ENCODE measurements around the gene IFIT5. TPM values are rescaled to one million over a fixed set of nuclear protein-coding genes. Genes with fewer than 3 reads are reported as not detected.
"Not testable (repeated sequence)": the region's sequence is repeated elsewhere in the genome, so short reads cannot be mapped to it uniquely, and the experiment has no call there.

The IFIT5 gene
- total RNA-seq, 1 experiment from 2014 or later: 10.7 TPM

DNA sequence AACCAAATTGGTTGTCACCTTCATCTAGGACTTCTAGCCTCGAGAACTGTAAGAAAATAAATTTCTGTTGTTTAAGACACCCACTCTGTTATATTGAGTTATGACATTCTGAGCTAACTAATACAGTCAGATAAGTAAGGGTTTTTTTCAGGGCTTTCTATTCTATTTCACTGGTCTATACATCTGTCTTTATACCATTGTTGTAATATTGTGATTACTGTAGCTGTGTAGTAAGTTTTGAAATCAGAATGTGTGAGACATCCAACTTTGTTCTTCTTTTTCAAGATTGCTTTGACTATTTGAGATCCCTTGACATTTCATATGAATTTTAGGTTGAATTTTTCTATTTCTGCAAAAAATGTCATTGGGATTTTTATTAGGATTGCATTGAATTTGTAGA lies 14.4 kb upstream of the IFIT5 start:
- Histone ChIP-seq H3K4me1 (ENCODE audit: insufficient read depth, low read length) (no peaks in the 10 kb centered on the region), H2AFZ (ENCODE audit: low read length) (no peak overlapping the region), H3K79me2 (ENCODE audit: low read length) (peaks cover 10% of the 10 kb centered on the region), H3K9ac (ENCODE audit: low read length) (no peak overlapping the region), H3K4me2 (ENCODE audit: low read length) (no peak overlapping the region), H3K4me3 (ENCODE audit: low read length) (no peak overlapping the region), H3K9me2 (replicated peaks; ENCODE audit: low read length) (no peaks in the 10 kb centered on the region), H3K27me3 (ENCODE audit: low read length) (no peaks in the 10 kb centered on the region), H4K20me1 (ENCODE audit: low read length) (no peaks in the 10 kb centered on the region), H3K9me3 (ENCODE audit: low read length) (no peaks in the 10 kb centered on the region), H3K36me3 (ENCODE audit: low read depth, low read length) (no peaks in the 10 kb centered on the region), H3K27ac (ENCODE audit: low read length) (no peak overlapping the region), H3F3A (ENCODE audit: low read length, unreplicated experiment) (no peaks in the 10 kb centered on the region)
- DNase-seq: no peak
- CTCF ChIA-PET: interaction anchor here (0.9 kb wide), 1 partner anchor 14 kb away, joined by 3 read pairs; the partner anchor contains the start of gene IFIT5
- TF ChIP-seq EZH2 (IDR thresholded peaks at IDR 0.05; ENCODE audit: low read length, unreplicated experiment) (no peak), EZH2phosphoT487 (IDR thresholded peaks at IDR 0.05; ENCODE audit: borderline replicate concordance, low read length) (no peak)
- TF ChIP-seq, protein P1, sequence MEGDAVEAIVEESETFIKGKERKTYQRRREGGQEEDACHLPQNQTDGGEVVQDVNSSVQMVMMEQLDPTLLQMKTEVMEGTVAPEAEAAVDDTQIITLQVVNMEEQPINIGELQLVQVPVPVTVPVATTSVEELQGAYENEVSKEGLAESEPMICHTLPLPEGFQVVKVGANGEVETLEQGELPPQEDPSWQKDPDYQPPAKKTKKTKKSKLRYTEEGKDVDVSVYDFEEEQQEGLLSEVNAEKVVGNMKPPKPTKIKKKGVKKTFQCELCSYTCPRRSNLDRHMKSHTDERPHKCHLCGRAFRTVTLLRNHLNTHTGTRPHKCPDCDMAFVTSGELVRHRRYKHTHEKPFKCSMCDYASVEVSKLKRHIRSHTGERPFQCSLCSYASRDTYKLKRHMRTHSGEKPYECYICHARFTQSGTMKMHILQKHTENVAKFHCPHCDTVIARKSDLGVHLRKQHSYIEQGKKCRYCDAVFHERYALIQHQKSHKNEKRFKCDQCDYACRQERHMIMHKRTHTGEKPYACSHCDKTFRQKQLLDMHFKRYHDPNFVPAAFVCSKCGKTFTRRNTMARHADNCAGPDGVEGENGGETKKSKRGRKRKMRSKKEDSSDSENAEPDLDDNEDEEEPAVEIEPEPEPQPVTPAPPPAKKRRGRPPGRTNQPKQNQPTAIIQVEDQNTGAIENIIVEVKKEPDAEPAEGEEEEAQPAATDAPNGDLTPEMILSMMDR (conservative IDR thresholded peaks at IDR 0.05; ENCODE audit: low read depth, low read length): no peak
- ATAC-seq: no peak
- POLR2A ChIA-PET (ENCODE audit: unreplicated experiment): no interaction called here
- intact Hi-C loops (cut with micrococcal nuclease): loop anchor here (10.0 kb wide), 1 partner anchor 365 kb away; no protein-coding TSS in a partner anchor
- BruUV-seq (replicated peaks): no TSS peak

DNA sequence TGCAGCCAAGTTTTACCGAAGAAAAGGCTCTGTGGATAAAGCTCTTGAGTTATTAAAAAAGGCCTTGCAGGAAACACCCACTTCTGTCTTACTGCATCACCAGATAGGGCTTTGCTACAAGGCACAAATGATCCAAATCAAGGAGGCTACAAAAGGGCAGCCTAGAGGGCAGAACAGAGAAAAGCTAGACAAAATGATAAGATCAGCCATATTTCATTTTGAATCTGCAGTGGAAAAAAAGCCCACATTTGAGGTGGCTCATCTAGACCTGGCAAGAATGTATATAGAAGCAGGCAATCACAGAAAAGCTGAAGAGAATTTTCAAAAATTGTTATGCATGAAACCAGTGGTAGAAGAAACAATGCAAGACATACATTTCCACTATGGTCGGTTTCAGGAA lies 11.3 kb upstream of the IFIT5 start:
- no peak for ATAC-seq
- TF ChIP-seq EZH2phosphoT487 (IDR thresholded peaks at IDR 0.05; ENCODE audit: borderline replicate concordance, low read length) (no peak), EZH2 (IDR thresholded peaks at IDR 0.05; ENCODE audit: low read length, unreplicated experiment) (no peak)
- TF ChIP-seq, protein P1 (conservative IDR thresholded peaks at IDR 0.05; ENCODE audit: low read depth, low read length): no peak
- ChIA-PET CTCF (no interaction called here), POLR2A (ENCODE audit: unreplicated experiment) (no interaction called here)
- Histone ChIP-seq H3K9ac (ENCODE audit: low read length) (no peak overlapping the region), H3K9me3 (ENCODE audit: low read length) (no peaks in the 10 kb centered on the region), H3K4me1 (ENCODE audit: insufficient read depth, low read length) (no peaks in the 10 kb centered on the region), H4K20me1 (ENCODE audit: low read length) (no peaks in the 10 kb centered on the region), H3K4me3 (ENCODE audit: low read length) (no peak overlapping the region), H2AFZ (ENCODE audit: low read length) (no peak overlapping the region), H3K36me3 (ENCODE audit: low read depth, low read length) (no peaks in the 10 kb centered on the region), H3K27ac (ENCODE audit: low read length) (no peak overlapping the region), H3K27me3 (ENCODE audit: low read length) (no peaks in the 10 kb centered on the region), H3K9me2 (replicated peaks; ENCODE audit: low read length) (no peaks in the 10 kb centered on the region), H3K4me2 (ENCODE audit: low read length) (no peak overlapping the region), H3F3A (ENCODE audit: low read length, unreplicated experiment) (no peaks in the 10 kb centered on the region), H3K79me2 (ENCODE audit: low read length) (no peaks in the 10 kb centered on the region)
- intact Hi-C loops (cut with micrococcal nuclease): no loop called here
- no TSS peak for BruUV-seq (replicated peaks)
- no peak for DNase-seq

DNA sequence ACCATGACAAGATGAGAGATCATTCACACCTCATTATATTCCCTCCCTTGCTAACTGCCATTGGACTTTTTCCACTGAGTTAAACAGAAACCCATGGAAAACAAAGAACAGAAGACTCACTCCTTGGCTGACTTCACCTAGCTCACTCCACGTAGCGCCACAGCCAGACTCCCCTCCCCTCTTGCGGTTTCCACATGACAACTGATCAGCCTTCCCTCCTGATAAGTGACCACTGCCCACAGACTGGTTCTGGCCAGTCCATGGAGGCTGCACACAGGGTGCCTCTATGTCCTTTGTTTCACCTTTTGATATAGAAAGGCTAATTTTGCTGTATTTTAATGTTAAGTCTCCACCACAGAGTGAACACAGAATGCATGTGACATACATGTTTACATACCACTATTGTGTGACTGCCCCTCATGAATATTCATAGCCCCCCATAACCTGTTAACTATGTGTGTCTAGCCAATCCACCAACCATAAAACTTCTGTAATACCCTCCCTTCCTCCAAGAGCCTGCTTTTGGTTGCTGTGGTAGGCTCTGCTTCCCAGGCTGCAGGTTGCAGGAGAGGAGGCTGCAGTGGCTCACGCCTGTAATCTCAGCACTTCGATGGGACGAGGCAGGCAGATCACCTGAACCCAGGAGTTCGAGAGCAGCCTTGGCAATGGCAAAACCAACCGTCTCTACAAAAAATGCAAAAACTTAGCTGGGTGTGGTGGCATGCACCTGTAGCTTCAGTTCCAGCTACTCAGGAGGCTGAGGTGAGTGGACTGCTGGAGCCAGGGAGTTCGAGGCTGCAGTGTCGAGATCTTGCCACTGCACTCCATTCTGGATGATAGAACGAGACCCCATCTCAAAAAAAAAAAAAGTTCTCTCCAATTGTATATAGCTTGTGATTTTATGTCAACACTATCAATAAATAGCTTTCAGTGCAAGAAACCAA lies 10.0 kb upstream of the IFIT5 start:
- ChIA-PET POLR2A (ENCODE audit: unreplicated experiment) (no interaction called here), CTCF (no interaction called here)
- no peaks in the 10 kb centered on the region for H3K9me3 ChIP-seq (ENCODE audit: low read length)
- no peaks in the 10 kb centered on the region for H3K36me3 ChIP-seq (ENCODE audit: low read depth, low read length)
- TF ChIP-seq, protein P1 (conservative IDR thresholded peaks at IDR 0.05; ENCODE audit: low read depth, low read length): no peak
- TF ChIP-seq EZH2 (IDR thresholded peaks at IDR 0.05; ENCODE audit: low read length, unreplicated experiment): no peak
- TF ChIP-seq EZH2phosphoT487 (IDR thresholded peaks at IDR 0.05; ENCODE audit: borderline replicate concordance, low read length): no peak
- H3F3A ChIP-seq (ENCODE audit: low read length, unreplicated experiment): no peaks in the 10 kb centered on the region
- H4K20me1 ChIP-seq (ENCODE audit: low read length): no peaks in the 10 kb centered on the region
- no TSS peak for BruUV-seq (replicated peaks)
- H3K9me2 ChIP-seq (replicated peaks; ENCODE audit: low read length): no peaks in the 10 kb centered on the region
- intact Hi-C loops (cut with micrococcal nuclease): no loop called here
- no peak overlapping the region for H2AFZ ChIP-seq (ENCODE audit: low read length)
- no peaks in the 10 kb centered on the region for H3K27me3 ChIP-seq (ENCODE audit: low read length)
- DNase-seq (no peak), ATAC-seq (no peak)
- no peak overlapping the region for H3K27ac ChIP-seq (ENCODE audit: low read length)
- H3K4me1 ChIP-seq (ENCODE audit: insufficient read depth, low read length): no peaks in the 10 kb centered on the region
- no peaks in the 10 kb centered on the region for H3K79me2 ChIP-seq (ENCODE audit: low read length)
- H3K4me3 ChIP-seq (ENCODE audit: low read length): no peak overlapping the region
- no peak overlapping the region for H3K4me2 ChIP-seq (ENCODE audit: low read length)
- H3K9ac ChIP-seq (ENCODE audit: low read length): no peak overlapping the region

DNA sequence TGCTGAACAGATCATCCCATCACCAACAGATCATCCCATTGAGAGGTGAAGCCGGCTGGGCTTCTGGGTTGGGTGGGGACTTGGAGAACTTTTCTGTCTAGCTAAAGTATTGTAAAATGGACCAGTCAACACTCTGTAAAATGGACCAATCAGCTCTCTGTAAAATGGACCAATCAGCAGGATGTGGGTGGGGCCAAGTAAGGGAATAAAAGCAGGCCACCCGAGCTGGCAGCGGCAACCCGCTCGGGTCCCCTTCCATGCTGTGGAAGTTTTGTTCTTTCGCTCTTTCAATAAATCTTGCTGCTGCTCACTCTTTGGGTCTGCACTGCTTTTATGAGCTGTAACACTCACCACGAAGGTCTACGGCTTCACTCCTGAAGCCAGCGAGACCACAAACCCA lies 8.2 kb upstream of the IFIT5 start:
- BruUV-seq (replicated peaks); POLR2A ChIA-PET (ENCODE audit: unreplicated experiment): not testable (repeated sequence)

More for the DNA sequence above, 8.2 kb upstream of the IFIT5 start:
- ATAC-seq; H3F3A ChIP-seq (ENCODE audit: low read length, unreplicated experiment); H3K79me2 ChIP-seq (ENCODE audit: low read length); H3K9ac ChIP-seq (ENCODE audit: low read length); H3K27ac ChIP-seq (ENCODE audit: low read length); H3K4me2 ChIP-seq (ENCODE audit: low read length); DNase-seq; H3K9me3 ChIP-seq (ENCODE audit: low read length); H4K20me1 ChIP-seq (ENCODE audit: low read length); H3K9me2 ChIP-seq (replicated peaks; ENCODE audit: low read length); H3K36me3 ChIP-seq (ENCODE audit: low read depth, low read length); CTCF ChIA-PET; H3K4me1 ChIP-seq (ENCODE audit: insufficient read depth, low read length); H3K4me3 ChIP-seq (ENCODE audit: low read length); H2AFZ ChIP-seq (ENCODE audit: low read length); intact Hi-C loops (cut with micrococcal nuclease); H3K27me3 ChIP-seq (ENCODE audit: low read length): not testable (repeated sequence)
